GM18907 (cell line): ENCODE data around the gene TRIM32.
"Not testable (repeated sequence)": the region's sequence is repeated elsewhere in the genome, so short reads cannot be mapped to it uniquely, and the experiment has no call there.

Source experiments
- ATAC-seq: cut with Tn5 transposase; IDR thresholded peaks from one replicate; pipeline ENCODE4 v1.9.1; 2021; ENCODE audit warnings: mild to moderate bottlenecking, moderate library complexity; ENCODE audit not compliant: unreplicated experiment

Gene TRIM32

DNA sequence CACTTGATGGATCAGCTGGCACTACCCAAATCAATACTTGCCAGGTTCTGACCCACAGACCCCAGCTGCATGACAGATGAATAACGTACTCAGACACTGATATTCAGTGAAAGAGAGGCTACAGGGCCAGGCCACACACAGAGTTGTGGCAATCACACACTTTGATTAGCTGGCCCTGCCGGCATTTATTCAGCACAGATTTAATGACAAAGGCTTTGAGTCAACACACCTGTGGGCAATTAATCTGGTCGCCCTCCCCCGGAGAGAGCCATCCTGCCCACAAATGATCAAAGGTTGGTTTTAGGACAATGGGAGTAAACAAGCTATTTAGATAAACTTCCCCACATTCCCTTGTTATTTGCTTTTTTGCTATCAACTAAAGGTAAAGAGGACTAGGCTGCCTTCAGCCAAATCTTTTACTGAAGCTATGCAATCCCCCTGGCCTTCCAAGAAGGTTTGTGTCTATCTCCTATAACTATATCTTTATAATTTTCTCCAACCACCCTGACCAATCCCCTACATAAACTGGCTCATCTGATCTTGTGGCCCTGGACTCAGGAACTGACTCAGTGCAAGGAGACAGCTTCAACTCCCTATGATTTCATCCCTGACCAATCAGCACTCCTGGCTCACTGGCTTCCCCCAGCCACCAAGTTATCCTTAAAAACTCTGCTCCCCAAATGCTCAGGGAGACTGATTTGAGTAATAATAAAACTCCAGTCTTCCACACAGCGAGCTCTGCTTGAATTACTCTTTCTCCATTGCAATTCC, 12.7 kb upstream of the TRIM32 start:
- no peak for ATAC-seq

GRCh38 chr9:116683535-116683934, 3.6 kb upstream of the TRIM32 start:
- no peak for ATAC-seq

- no peak for ATAC-seq
Observed at GRCh38 chr9:116685166-116685565, 1.9 kb upstream of the TRIM32 start.

DNA sequence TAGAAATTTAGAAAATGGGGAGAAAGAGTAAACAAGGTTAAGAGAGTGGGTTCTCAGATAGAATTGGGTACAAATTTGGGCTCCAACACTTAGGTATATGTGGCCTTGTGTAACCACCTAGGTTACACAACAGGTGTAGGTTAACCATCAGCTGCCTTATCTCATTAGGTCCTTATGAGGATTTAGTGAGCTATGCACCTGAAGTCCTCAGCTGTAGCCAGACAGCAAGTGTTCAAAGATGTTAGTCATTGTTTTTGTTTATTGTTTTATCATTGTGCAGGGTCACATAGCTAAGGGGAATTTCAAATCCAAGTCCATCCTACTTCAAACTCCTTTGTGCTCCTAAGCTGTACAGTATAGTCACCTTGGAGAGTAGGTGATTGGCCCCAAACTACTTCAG, 970 bp upstream of the TRIM32 start:
- no peak for ATAC-seq

DNA sequence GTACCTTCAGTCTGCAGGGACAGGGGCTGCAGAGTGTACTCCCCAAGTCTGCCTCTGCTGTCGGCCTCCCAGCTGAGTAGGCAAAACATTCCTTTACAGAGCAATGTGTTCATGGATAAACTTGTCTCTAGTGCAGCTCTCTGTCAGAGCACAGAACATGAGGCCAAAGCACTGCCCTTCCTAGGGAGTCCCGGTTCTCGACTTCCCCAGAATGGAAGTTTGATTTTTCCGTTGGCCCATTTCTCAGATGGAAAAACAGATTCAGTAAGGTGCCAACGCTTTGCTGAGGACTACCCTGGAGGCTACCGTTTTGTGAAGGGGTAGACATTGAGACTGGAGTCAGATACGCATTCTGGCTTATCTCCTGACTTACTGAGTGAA, 422 bp upstream of the TRIM32 start:
- ATAC-seq = peak; percentile 49

DNA sequence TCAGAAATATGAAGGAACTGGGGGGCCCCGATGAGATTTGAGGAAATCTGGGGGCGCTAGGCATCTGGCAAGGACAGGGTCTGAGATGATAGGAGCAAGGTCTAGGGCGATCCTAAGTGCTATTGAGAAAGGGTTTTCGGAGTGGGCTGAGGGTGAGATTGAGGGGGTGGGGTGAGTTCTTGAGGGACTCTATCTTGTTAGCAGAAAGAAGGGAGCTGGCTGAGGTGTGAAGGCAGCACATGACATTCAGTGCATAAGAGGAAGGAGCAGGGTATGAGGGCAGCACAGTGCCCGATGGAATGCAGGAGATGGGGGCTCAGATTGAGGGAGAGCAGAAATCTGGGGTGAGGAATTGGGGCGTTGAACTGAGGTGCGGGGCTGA, 640 bp downstream of the TRIM32 start:
- ATAC-seq = no peak

DNA sequence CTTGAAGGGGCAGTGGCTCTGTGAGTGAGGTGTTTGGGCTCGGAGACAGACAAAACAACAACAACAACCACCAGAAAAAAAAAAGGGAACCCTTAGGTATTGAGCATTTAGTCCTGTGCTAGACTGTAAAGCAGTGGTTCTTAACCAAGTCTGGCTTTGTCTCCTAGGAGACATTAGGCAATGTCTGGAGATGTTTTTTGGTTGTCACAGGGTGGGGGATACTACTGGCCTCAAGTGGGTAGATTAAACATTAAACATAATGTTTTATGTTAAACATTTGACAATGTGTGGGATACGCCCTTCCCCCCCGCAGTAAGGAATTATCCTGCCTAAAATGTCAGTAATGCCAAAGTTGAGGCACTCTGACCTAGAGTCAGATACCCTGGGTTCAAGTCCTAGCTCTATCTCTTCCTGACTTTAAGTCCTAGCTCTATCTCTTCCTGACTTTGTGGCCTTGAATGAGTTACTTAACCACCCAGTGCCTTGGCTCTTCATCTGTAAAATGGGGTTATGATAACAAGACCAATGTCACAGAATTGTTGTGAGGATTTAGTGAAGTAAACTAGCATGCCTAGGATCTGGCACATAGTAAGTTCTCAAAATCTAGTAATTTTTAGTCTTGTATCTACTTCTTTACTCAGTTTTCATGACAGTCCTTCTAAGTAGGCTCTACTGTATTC, 1.8 kb downstream of the TRIM32 start:
- ATAC-seq = no peak

DNA sequence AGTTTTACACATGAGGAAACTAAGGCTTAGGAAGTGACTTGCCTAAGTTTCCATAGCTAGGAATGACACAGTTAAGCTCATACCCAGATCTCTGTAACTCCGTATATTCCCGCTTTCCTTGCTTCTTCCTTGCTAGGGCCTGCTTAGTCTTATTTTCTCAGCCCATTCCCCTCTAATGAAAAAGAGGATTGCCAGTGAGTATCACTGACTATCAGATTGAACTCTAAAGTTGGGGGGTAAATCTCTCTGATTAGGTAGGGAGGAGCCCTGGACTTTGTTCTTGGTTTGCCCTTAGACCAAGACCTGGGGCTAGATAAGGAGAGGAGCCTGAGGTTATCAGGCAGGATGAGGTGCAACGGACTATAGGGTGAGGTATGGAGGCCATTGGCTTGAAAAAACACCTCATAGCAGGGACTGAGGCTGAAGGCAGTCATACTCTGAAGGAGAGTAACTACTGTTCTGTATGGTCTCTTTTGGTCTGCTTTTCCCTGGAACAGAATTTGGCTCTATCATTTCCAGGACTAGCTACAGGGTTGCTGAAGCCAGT, 2.5 kb downstream of the TRIM32 start:
- ATAC-seq = no peak

- ATAC-seq = not testable (repeated sequence)
Observed at GRCh38 chr9:116690805-116691204, 3.7 kb downstream of the TRIM32 start.

GRCh38 chr9:116691607-116692006, 4.5 kb downstream of the TRIM32 start:
- no peak for ATAC-seq

DNA sequence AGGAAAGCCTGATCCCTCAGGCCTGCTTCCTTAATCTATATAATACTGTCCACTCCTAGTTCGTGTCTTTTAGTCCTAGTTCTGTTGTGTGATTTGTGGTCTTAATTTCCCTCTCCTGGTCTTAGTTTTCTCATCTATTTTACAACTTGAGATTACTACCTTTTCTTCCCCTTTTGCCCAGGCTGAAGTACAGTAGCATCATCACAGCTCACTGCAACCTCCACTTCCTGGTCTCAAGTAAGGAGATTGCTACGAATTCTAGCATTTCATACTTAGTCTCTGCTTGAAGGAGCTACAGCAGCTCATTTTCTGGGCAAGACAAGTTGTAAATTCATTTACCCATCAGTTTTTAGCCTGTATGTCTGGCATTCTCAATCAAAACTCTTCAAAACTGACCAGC, 5.5 kb downstream of the TRIM32 start:
- ATAC-seq = no peak

GRCh38 chr9:116693233-116693731, 6.2 kb downstream of the TRIM32 start:
- no peak for ATAC-seq

DNA sequence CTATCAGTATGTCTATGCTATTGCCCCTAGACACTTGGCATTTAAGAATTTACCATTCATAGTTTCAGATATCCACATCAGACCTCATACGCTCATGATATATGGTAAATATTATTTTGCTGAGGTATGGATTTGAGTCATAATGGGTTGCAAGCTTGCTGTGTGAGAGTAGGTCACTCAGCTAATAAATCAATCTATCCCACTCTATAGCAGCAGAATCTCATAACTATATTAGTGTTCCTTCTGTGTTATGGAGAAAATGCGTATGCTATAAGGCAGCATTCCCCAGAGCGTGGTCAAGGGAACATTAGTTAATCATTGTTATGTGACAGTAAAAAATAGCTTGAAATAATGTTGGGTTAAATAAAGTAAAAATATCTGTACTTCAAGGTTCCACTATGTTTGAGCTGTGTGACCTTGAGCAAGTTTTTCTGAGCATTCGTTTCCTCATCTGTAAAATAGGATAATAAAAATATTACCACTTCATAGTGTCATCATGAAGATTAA, 7.7 kb downstream of the TRIM32 start:
- no peak for ATAC-seq

DNA sequence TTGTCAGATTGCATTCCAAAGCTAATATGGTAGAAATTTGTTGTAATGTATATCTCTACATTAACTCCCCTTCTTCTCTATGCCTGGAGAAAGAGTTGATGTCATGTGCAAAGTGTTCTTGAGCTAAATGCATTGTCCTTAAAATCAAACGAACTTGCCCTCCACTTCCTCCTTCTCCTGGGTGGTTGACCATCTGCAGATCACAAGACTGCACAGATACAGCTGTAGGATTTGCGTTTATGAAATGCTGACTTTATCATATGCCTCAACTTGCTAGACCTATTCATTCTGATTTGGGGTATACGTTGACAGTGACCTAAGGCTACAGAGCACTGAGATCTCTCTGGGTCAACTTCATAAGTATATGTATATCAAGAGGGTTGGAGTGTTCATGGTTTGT, 8.3 kb downstream of the TRIM32 start:
- no peak for ATAC-seq

DNA sequence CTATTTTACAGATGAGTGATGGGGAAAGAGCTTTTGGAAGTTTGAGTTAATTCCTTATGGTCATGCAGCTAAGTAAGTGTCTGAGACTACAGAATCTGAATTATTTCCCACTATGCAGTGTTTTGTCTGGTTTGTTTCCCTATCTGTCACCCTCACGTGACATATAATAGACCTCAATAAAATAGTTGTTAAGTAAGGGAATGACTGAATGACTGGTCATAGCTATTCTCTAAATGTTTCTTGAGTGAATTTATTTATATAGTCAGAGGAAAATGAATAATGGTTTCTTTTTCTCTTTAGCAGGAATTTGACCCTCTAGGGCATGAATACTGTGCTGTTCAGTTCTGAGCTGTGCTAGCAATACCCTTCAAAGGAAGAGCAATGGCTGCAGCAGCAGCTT, 10.3 kb downstream of the TRIM32 start:
- ATAC-seq = no peak

DNA sequence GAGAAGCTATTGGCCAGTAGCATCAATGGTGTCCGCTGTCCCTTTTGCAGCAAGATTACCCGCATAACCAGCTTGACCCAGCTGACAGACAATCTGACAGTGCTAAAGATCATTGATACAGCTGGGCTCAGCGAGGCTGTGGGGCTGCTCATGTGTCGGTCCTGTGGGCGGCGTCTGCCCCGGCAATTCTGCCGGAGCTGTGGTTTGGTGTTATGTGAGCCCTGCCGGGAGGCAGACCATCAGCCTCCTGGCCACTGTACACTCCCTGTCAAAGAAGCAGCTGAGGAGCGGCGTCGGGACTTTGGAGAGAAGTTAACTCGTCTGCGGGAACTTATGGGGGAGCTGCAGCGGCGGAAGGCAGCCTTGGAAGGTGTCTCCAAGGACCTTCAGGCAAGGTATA, 10.8 kb downstream of the TRIM32 start:
- no peak for ATAC-seq

- ATAC-seq = no peak
Observed at GRCh38 chr9:116700279-116700678, 13.2 kb downstream of the TRIM32 start.

GRCh38 chr9:116700882-116701865, 14.1 kb downstream of the TRIM32 start:
- no peak for ATAC-seq

DNA sequence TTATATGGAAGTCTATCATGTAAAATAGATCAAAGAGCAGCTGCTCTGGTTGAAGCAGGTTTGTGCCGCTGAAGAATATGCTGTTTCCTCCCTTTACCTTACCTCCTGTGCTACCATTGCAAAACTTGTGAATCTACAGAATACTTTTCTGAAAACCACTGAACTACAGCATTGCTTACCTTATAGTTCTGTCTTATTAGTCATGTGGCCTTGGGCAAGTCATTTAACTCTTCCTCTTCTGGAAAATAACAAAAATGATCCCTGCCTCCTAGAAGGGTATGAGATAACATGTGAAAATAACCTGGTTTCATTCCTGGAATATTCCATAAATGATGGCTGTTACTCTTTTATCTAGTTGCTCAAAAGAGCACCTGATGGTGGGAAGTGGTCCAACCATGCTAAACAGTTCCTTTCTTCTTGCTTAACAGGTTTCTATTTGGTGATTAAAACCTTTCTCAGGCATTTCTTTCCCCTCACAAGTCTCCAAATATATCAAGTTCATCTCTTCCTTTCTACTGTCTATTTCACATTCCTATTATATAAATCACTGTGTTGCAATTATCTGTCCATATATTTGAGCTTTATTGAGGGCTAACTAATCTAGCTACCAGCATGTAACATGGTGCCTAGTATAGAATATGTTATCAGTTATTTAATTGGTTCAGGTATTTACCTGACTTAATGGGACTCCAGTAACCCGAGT, 15.0 kb downstream of the TRIM32 start:
- no peak for ATAC-seq

DNA sequence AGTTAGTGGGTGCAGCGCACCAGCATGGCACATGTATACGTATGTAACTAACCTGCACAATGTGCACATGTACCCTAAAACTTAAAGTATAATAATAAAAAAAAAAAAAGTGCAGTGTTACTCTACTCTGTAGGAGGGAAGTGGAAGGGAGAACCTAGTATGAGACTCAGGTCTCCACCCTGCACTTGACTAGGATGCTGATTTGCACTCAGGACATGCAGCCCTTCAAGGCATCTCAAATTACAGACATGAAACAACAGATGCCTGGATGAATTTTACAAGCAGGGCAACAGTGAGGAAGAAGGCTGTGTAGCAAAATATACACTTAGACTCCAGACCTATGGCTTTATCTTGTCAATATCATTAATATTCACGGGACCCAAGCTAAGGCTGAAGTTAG, 16.5 kb downstream of the TRIM32 start:
- no peak for ATAC-seq
